Panc1 (cell line): ENCODE data around the gene PERCC1.

ENCODE experiments used
- CTCF ChIP-seq: fragments of 450-650 bp; IDR thresholded peaks from 2 replicates; pipeline ENCODE4 v1.5.1; 2017; ENCODE audit warnings: mild to moderate bottlenecking
- TCF7L2 ChIP-seq: IDR thresholded peaks from 2 replicates; pipeline ENCODE4 v1.6.1; 2011; ENCODE audit warnings: mild to moderate bottlenecking, low read depth, low read length, inconsistent platforms

- TF ChIP-seq CTCF (no peak), TCF7L2 (no peak)
These were observed 23.7 kb downstream of the PERCC1 start for GRCh38 chr16:1454561-1454960.
